GM21737 (cell line): ENCODE data around the gene CCNA2.

ENCODE experiments used
- ATAC-seq: cut with Tn5 transposase; IDR thresholded peaks from one replicate; pipeline ENCODE4 v1.9.1; 2021; ENCODE audit warnings: mild to moderate bottlenecking, moderate library complexity; ENCODE audit not compliant: unreplicated experiment

Gene CCNA2

GRCh38 chr4:121806411-121806810 is 17.3 kb downstream of the CCNA2 start:
- no peak for ATAC-seq

- no peak for ATAC-seq
Observed at GRCh38 chr4:121801715-121802075, 22.0 kb downstream of the CCNA2 start.

DNA sequence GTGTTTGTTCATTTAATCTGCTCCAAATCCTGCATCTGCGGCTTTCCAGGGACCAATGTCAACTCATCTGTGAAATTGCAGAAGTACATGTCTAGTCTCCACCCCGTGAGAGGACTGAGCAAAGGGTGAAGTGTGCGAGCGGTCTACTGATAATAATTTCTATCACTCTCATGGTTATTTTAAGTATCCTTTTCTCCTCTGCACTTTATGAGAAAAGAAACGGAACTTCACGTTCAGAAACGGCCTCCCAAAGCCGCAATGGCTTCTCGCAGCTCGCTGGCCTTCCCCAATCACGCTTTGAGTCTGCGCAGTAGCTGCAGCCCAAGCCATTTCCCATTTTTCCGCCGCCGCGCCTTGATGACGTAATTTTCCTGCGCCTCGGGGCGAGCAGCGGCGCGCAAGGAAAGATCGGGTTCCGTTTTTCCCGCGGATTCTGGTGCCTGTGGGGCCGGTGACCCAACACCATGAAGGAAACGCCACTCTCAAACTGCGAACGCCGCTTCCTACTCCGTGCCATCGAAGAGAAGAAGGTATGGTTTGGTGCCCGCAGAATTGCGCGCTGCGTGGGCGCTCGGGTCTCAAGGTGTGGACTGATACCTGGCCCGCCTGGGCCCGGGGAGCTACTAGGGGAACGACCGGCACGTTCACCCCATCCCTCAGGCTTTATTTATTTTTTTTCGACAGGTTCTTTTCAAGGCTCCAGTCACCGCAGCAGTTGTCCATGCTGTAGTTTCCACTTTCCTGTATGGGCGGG is 22.5 kb downstream of the CCNA2 start, which contains the start of gene EXOSC9:
Gene EXOSC9, plus strand, starts transcription at position 363 of the 754 bp plus-strand sequence. Its CDS starts 102 bp downstream, at position 465.
- peak; percentile 71 for ATAC-seq

GRCh38 chr4:121800638-121800960 is 23.1 kb downstream of the CCNA2 start:
- ATAC-seq = peak; percentile 23

DNA sequence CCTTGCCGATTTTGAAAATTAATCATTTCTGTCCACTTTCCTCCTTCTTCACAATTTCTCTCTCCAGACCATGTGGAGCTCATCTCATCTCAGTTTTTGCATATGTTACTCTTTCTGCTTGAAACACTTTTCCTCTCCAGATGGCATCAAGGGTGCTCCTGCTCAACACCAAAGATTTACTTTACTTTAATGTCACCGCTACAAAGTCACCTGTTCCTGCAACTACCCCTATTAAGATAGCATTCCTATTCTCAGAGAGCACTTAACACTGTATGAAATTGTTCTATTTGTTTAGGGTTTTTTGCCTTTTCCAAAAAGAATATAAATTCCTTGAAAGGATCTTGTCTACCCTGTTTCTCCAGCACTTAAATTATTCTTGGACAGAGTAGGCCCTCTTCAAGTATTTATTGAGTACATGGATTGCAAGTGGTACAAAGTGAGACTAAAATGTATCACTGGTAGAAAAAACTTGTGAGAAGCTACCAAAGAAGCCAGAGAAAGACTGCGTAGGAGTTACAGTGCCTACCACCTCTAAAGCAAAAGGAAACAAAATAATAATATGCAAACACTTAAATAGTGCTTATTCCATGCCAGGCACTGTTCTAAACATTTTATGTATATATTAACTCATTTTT is 23.7 kb downstream of the CCNA2 start:
- no peak for ATAC-seq

DNA sequence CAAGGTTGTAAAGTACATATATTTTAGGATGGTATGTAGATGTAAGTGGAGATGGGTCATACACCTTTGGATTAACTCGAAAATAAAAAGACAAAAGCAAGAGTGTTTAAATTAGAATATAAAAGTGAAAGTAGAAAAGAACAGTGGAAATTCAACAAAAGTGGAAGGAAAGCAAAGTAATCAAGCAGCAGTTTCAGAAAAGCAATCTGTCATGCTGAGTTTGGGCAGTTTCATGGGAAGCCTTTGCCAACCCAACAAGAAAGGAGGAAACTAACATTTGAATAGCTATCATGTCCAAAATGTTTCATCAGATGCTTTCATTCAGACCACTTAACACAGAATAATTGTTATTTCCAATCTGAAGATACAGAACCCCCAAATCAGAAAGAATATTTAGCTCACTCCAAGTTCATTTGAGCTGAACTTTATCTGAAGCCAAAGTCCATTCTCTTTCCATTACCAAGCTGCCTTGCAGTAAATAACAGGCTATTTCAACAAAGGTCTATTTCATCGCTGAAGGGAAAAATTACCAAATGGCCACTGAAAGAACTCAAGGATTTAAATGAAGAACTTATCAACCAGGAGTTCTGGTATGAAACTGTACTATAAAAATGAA is 24.4 kb downstream of the CCNA2 start:
- no peak for ATAC-seq

DNA sequence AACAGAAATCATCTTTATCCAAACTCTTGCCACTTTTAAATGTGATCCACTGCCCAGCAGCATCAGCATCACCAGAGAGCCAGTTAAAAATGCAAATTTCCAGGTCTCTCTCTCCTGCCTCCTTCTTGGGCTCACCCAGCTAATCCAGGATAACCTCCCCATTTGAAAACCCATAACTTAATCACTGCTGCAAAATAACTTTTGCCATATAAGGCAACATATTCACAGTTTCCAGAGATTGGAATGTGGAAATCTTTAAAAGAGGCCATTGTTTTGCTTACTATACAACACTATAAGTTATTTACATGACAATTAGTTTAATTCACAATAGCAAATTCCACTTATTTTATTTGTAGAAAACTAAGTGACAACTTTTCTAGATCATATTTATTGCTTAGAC is 27.4 kb downstream of the CCNA2 start:
- no peak for ATAC-seq

GRCh38 chr4:121794505-121795188 is 29.0 kb downstream of the CCNA2 start:
- ATAC-seq = no peak

DNA sequence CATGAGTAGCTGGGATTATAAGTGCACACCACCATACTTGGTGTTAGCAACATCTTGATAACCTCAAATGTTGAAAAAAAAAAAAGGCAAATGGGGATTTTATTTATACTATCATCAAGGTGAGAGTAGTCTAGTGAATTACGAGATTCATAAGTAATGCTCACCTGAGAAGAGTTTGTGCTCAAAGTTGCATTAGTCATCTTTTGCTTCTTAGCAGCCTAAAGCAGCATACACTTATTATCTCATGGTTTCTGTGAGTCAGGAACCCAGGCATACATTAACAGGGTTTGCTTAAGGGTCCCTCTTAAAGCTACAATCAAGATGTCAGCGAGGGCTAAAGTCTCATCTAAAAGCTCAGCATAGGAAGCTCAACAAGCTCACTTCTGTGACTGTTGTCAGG is 30.7 kb downstream of the CCNA2 start:
- ATAC-seq = no peak

DNA sequence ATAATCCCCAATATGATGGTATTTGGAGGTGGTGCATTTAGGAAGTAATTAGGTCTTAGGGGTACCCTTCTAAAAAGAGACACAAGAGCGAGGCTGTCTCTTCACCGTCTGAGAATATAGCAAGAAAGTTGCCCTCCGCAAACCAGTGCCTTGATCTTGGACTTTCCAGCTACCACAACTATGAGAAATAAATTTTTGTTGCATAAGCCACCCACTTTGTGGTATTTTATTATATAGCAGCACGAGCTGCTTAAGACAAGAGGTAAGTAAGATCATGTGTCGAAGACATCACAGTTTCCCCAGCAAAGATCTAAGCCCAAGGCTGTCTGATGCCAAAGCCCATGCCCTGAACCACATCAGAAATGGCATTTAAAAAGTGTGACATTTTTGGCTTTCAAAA is 32.2 kb downstream of the CCNA2 start:
- ATAC-seq = no peak

- no peak for ATAC-seq
Observed at GRCh38 chr4:121790976-121791375, 32.7 kb downstream of the CCNA2 start.

DNA sequence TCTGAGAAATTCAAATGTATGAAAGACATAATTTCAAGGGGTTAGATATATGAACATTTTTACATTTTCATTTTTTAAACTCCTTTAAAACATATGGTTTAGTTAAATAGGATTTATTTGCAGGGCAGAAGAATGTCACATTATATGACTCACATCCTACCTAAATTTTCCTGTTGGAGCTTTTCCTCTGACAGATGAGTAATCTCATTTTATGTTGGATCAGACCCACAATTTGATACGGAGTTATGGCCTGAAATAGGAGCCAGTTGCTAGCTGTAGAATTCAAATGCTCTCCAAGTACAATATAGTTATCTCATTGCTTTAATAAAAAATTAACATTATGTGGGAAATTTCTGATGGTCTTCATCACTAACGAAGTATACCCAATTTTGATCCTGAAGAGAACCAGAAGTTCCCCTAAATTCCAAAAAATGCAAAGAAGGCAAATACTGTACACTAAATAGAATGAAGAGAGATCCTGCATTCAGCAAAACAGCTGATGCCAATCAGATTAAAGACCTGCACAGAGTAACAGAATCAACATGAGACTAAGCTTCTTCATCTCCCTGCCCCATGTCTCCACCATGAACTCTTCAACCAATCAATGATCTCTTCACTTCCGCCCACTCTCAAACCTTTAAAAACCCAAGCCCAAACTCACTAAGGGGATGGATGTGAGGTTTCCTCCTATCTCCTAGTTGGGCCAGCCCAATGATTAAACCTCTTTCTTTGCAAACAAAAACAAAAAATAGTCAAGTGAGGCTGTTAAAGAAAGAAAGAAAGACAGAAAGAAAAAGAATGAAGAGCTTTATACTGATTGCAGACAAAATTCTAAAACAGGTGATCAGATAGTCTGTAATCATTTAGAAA is 33.5 kb downstream of the CCNA2 start:
- no peak for ATAC-seq

GRCh38 chr4:121789455-121789854 is 34.2 kb downstream of the CCNA2 start:
- no peak for ATAC-seq

DNA sequence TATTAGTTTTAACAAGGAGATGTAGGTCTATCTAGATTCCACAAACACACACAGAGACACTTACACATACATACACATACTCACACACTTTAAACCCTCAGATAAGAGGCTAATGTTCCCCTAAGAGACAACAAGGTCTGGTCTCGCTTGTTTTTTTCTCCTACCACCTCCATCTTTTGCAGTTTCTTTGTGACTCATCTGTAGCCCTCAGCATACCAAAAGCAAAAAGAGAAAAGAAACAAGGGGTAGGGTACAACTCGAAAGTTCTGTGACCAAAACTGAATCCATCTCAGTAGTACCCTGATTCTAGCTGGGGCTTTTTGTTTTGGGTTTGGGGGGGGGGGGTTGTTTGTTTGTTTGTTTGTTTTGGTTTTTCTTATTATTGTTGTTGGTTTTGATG is 34.8 kb downstream of the CCNA2 start:
- ATAC-seq = peak; percentile 84

DNA sequence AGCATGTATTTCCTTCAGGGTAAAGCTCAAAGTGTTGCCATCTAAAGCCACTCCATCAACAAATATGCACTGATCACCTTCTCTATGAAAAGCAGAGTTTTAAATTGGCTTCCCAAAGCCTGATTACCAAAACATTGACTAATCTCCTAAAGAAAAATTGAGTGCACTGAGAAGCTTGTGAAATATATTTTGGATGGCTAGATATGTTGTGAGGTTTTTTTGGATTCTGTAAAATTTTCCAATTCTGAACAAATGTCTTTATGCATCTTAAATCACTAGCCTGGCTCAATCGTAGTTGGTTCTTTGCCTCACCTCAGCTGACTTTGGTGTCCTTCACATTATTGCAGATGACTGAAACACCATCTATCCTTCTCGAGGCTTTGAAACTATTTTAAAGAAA is 37.5 kb downstream of the CCNA2 start:
- no peak for ATAC-seq

DNA sequence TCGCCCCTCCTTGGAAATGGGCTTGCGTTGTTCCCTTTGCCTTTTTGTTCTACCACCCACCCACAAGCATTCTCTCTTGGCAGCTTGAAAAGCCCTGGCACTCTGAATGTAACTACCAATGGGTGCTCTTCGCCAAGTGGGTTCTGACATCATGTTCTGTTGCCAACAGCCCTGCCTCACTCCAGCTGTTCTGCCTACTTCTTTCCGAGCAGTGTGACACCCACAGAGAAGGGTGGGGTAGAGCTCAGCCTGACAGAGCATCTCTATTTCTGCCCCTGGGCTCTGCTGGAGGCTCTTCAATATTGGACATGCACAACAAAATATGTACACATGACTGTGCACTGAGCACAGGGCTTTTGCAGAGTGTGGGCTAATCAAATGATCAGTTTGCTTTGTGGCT is 38.2 kb downstream of the CCNA2 start:
- no peak for ATAC-seq

GRCh38 chr4:121784975-121785374 is 38.7 kb downstream of the CCNA2 start:
- no peak for ATAC-seq

DNA sequence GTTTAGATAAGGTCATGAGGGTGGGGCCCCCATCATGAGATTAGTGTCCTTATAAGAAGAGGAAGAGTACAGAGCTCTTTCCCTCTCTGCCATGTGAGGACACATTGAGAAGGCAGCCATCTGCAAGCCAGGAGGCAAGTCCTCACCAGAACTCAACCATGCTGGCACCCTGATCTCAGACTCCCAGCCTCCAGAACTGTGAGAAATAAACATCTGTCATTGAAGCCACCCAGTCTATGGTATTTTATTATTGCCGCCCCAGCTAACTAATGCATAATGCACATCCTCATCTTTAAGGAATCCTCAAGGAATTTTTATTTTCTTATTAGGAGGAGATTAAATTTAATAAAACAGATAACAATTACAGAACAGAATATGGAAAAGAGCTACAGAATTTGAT is 39.3 kb downstream of the CCNA2 start:
- no peak for ATAC-seq

DNA sequence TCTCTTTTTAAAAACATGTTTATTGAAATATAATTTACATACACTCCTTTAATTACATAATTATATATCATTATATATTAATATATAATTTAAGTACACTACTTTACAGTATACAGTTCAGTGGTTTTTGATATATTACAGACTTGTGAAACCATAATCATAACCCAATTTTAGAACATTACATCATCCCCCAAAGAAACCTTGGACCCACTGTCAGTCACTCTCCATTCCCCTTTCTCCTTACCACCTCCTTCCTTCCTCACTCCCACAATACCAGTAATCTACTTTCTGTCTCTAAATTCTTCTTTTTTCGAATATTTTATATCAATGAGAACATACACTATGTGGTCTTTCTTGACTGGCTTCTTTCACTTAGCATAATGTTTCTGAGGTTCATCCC is 40.5 kb downstream of the CCNA2 start:
- ATAC-seq = no peak

GRCh38 chr4:121778991-121779628 is 44.6 kb downstream of the CCNA2 start:
- no peak for ATAC-seq
